GM18858 (cell line): ENCODE results near the gene ASTN2.

Experiments used
- ATAC-seq: cut with Tn5 transposase; IDR thresholded peaks from one replicate; pipeline ENCODE4 v1.9.1; 2021; ENCODE audit not compliant: unreplicated experiment

The ASTN2 gene

DNA sequence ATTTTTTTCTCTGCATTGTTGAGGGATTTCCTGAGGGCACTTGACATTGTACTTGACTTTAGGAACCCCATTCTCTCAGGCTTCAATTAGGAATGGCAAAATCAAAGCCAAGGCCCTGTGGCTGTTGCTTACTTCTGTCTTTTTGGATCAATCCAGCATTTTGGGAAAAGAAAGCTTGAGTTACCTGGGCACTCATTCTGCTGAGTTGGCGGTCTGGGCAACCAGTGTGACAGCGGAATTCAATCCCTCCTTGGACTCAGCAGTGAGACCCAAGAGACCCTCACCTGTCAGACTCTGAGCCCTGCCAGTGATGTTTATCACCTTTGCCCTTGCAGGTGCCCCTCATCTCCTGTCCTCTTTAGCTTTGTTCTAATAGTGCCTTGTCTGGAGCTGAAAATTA lies 1036.0 kb downstream of the ASTN2 start:
- ATAC-seq = no peak

GRCh38 chr9:116377179-116377798 lies 1037.6 kb downstream of the ASTN2 start:
- ATAC-seq = no peak
